Activated CD4-positive, alpha-beta memory T cell treated with anti-CD3 and anti-CD28 coated beads, Interleukin-2, amount 10 ng/mL, durations not matched to agents 7 days and 5 days (primary cell): Measurements from ENCODE around the gene CSGALNACT2. TPM values are rescaled to one million over a fixed set of nuclear protein-coding genes. Genes with fewer than 3 reads are reported as not detected.

Source experiments
- total RNA-seq, 2 experiments: library from RNA; stranded (reverse); gene quantifications; one replicate each; pipeline ENCODE4 v1.2.3, GENCODE V29; 2021

Gene CSGALNACT2
- total RNA-seq, 2 experiments from 2014 or later: 64.8 to 66.2 TPM

Other genes starting within 250 kb of the CSGALNACT2 start
- gene RET, start 61.4 kb upstream of the CSGALNACT2 start, total RNA-seq: under 1 TPM; 0.28 to 0.50 TPM
- 1 to 10 TPM; 4.4 to 6.6 TPM for gene RASGEF1A, start 128.6 kb downstream of the CSGALNACT2 start, total RNA-seq
- not detected for gene FXYD4, start 233.2 kb downstream of the CSGALNACT2 start, total RNA-seq